HG02884 (cell line): Measurements from ENCODE around the gene R3HDML.

Experiments
- ATAC-seq: cut with Tn5 transposase; IDR thresholded peaks from one replicate; pipeline ENCODE4 v1.9.1; 2021; ENCODE audit warnings: mild to moderate bottlenecking, moderate library complexity; ENCODE audit not compliant: unreplicated experiment

R3HDML gene

DNA sequence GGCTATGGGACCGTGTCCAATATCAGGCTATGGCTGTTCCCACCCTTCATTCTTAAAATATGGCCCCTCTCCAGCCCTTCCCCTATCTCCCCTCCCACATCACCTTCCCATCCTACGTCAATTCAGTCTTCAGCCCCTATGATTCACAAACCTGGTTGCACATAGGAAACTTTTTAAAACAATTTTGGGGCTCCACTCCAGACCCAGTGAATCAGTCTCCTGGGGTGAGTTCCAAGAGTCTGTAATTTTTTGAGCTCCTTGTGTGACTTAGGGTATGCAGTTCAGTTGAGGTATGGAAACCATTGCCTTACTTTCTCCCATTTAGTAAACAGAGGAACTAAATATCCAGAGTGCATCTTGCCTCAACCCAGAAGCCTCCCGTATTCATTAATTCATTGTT lies 24.2 kb downstream of the R3HDML start:
- no peak for ATAC-seq

DNA sequence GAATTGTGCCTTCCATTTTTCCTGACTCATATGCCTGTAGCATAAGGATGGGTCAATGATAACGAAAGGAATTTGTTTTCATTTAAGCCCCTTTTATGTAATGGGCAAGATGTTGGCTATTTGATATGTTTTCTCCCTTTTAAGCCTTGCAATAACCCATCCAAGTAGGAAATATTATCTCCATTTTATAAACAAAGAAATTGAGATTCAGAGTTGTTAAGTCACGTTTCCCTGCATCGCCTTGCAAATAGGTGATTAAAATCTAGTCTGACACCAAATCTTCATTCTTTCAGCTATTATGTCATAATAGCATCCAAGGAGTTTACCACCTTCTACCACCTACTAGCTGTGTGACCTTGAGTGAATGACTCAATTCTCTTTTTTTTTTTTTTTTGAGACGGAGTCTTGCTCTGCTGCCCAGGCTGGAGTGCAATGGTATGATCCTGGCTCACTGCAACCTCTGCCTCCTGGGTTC lies 25.7 kb downstream of the R3HDML start:
- ATAC-seq, result no peak

DNA sequence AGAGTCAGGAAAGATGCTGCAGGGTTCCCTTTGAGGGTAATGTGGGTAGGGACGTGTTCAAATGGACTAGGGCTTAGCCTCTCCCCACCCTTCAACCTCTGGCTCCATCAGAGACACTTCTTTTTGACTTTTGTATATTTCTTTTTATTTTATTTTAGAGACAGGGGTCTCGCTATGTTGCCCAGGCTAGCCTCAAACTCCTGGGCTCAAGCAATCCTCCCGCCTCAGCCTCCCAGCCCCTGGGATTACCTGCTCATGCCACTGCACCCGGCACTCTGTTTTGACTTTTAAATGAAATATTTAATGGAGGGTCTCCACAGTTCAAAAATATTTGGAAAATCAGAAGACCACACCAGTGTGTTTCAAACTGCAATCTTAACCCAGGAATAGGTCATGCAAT lies 27.2 kb downstream of the R3HDML start:
- no peak for ATAC-seq

DNA sequence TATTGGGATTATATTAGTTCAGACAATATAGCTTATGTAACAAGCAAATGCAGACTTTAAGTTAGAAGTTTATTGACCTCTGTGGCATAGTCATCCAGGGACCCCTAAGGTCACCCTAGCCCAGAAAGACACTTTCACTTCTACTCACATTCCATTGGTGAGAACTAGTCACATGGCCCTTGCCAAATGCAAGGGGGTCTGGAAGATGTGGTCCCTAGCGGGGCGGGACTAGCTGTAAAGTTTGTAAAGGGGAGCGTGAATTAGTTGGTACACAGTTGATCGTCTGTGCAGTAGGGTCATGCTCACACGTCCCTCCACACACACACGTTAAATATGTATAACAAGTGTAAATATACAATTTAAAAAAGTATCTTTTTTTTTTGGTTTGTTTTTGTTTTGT lies 27.9 kb downstream of the R3HDML start:
- ATAC-seq, result no peak

DNA sequence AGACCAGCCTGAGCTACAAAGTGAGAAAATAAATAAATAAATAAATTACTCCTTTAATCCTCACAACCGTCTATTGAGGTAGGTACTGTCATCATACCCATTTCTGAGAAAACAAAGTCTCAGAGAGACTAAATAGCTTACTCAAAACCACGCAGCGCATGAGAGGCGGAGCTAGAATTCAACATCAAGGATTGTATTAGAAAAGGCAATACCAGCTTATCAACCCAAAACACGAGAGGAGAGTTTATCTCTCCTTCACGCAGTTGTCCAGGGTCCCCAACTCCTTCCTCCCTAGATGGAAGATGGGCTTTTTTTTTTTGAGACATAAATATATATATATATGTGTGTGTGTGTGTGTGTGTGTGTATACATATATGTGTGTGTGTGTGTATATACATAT lies 30.9 kb downstream of the R3HDML start:
- no peak for ATAC-seq

DNA sequence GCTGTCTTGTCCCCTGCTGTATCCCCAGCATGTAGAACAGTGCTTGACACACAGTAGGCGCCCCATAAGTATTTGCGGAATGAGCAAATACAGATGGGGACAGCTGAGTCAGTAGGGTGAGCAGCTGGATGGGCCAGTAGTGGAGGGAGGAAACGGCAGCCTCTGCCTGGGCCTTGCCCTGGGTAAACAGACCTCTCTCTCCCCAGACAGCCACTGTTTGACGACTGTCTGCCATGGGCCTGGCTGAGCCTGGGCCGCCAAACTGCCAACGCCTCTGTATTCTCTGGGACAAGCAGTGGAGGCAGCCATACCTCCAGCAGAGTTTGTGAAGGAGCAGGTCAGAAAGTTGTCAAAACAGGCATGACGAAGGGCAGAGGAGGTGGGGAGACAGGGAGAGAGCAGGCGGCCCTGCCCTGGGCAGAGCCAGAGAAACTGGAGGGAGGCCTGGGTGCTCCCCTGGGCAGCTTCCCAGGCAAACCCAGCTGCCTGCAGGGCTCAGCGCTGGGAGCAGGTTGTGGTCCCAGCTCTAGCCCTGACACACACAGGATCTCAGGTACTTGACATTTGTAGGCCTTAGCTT lies 33.9 kb downstream of the R3HDML start:
- ATAC-seq, result no peak

DNA sequence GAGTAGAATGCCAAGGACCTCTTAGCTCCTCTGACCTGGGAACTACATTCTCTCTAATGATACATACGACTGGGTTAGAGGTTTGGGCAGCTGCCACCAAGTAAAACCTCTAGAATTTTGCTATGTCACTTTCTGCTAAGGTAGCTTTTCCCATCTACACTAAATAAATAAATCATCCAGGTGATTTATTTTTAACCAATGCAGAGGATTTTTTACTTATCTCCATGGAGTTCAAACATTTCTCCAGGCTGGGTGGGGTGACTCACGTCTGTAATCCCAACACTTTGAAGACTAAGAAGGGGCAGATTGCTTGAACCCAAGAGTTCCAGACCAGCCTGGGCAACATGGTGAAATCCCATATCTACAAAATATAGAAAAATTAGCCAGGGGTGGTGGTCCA lies 45.8 kb downstream of the R3HDML start:
- ATAC-seq, result no peak

DNA sequence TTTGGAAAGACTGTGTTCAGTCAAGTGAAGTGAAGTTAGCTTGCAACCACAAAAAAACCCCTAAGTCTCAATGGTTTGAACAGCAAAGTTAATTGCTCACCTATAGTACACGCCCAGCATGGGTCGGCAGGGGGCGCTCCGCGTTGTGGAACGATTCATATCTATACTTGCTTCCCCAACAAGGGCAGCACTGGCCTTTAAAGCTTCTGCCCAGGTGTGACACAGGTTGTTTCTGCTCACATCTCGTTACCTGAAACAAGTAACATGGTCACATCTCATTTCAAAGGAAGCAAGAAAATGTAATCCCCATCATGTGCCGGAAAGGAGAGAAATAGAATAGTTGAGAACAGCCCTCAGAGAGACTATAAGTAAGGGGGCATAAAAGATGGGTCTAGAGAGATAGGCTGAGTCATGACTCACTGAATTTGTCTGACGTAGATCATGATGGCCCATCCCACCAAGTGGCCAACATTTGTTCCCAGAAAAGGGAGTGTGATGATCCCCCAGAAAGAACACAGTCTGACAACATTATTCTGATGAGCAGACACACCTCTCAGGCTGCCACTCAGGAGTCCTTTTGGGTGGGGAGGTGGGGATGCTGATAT lies 47.7 kb downstream of the R3HDML start:
- no peak for ATAC-seq

DNA sequence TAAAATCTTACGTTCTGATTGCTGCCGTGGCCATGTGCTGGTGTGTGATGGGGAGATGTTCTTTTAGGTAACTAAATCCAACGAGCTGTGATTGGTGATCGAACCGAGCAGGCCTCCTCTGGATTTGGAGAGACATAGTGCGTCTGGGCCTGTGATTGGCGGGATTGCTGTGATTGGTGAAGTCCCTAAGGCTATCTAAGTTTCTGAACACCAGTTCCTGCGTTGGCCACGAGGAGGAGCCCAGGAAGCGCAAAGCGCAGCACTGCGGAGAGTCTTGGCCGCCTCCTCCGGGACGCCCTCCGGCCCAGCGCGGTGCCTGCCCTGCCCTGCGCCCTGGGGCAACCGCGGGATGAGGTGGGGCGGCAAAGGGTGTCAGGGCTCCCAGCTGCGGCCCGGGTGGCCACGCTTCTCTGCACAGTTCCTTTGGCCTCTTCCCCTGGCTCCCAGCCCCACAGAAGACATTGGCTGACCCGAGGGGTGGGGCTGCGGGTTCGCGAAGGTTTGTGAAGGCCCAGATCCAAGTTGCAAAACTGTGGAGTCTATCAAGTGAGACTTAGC lies 51.7 kb downstream of the R3HDML start:
- ATAC-seq, result peak; percentile 63

DNA sequence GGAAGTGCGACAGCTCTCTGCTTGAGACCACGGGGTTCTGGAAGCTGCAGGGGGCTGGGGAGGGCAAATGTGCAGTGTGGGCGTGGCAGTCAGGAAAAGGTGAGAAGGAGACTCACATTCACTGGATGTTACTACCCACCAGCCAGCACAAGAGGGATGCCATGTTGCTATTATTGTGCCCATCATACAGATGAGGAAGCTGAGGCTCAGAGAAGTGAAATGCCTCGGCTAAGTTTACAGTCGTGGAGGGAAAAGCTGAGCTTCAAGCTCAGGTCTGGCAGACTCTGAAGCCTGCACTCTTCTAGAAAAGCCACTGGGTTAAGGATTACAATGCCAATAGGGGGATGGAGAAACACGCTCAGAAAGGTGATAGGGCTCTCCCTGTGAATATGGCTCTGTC lies 53.0 kb downstream of the R3HDML start:
- no peak for ATAC-seq

DNA sequence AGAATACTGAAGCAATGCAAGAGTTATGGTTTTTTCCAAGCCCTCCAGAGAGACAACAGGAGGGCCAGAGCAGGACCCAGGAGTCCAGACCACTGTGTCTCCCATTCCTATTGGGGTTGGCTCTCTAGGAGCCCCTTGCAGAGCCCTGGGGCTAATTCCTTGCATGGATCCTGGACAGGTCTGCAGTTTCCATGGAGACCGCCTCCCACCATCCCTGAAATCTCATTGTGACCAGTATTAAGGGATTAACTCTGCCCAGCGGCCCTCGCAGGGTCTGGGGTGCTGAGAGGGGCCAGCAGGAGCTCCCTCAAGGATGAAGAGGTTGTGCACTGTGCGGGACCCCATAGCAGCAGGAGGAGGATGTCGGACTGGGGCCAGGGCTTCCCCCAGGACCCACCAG lies 53.4 kb downstream of the R3HDML start:
- ATAC-seq, result no peak

DNA sequence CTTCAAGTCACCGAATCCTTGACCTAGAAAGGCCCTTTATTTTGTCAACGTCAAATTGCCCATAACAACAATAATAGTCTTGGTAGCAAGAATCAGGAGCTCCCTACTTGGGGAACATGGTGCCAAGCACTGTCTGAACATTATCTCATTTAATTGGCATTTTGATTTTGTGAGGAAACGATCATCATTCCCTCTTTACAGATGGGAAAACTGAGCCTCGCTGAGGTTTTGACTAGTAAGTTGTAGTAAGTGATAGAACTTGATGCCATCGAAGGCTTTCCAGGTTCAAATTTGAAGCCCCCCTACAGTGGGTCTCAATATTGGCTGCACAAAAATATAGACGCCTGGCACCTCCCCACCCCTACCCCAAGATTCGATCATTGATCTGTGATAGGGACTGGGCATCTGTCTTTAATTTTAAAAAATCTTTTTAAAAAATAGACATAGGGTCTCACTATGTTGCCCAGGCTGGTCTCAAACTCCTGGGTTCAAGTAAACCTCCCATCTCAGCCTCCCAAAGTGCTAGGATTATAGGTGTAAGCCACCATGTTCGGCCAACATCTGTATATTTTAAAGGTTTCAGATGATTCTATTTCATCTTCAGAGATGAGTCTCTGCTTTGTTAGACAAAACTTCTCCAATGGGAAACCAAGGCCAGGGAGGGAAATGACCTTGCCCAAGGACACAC lies 55.4 kb downstream of the R3HDML start:
- ATAC-seq, result no peak

DNA sequence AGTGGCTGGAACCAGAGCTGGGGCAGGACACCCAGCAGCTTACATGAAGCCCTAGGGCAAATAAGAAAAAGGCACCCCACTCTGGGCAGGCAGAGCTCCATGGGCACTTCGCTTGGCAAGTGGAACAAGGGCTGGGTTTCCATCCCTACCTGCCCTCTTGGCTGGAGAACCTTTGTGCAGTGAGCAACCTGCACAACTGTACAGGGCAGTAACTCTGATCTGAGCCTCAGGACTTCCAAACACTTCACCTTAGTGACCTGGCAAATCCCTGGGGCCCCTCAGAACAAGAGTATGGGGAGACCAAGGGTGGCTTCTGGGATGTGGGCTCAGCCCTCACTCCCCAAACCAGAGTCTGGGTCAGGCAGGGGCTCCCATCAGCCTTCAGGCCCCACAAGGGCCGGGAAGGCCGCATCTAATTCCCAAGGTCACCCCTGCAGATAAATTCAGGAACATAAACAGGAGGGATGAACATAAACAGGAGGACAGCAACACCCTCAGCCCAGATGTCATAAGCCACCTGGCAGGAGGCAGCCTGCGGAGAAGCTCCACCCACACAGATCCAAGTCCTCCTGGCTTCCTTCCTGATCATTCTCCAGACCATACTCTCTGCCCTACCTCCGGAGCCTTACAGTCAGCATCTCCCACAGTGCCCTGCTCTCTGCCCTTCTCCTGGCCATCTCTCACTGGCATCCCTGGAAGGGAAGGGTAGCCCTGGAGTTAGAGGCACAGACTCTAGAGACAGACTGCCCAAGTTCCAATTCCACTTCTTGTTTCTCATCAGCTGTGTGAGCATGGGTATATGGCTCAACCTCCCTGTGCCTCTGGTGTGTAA lies 56.1 kb downstream of the R3HDML start:
- no peak for ATAC-seq

DNA sequence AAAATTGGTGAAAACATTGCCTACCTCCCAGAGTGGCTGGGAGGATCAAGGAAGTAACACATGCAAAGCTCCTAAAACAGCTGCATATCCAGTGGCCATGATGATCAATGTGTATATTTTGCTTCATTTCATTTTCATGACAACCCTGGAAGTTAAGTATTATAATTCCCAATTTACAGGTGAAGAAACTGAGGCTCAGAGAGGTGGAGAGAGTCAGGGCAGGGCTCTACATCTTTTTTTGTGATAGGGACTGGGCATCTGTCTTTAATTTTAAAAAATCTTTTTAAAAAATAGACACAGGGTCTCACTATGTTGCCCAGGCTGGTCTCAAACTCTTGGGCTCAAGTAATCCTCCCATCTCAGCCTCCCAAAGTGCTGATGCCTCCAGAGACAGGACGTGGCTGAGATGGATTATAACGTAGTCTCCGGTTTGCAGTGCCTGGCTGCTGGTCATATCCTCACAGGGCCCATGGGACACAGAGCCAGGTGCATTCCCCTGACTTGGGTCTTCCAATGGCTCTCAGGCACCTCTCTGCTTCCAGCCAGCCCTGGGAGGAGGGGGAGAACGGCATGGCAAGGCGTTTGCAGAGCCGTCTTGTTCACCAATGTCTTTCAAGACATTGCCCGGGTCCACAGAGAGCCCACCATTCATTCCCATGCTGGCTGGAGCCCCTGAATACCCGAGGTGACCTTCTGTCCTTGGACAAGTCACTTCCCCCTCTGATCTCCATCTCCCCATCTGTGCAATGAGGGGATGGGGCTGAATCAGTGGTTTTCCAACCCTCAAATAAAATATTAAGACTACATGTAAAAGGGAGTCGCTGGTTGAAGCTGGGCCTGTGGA lies 57.0 kb downstream of the R3HDML start:
- ATAC-seq, result no peak

DNA sequence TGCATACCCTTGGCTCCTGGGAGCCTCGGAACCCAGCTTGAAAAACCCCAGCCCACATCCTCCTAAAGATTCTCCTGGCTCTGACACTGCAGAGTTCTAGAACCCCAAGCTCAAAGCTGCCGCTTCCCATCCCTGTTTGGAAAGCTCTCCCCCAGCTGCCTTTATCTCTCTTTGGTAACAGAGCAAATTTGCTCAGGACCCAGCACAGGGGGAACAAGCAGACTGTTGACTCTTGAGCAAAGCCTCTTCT lies 57.5 kb downstream of the R3HDML start:
- no peak for ATAC-seq

DNA sequence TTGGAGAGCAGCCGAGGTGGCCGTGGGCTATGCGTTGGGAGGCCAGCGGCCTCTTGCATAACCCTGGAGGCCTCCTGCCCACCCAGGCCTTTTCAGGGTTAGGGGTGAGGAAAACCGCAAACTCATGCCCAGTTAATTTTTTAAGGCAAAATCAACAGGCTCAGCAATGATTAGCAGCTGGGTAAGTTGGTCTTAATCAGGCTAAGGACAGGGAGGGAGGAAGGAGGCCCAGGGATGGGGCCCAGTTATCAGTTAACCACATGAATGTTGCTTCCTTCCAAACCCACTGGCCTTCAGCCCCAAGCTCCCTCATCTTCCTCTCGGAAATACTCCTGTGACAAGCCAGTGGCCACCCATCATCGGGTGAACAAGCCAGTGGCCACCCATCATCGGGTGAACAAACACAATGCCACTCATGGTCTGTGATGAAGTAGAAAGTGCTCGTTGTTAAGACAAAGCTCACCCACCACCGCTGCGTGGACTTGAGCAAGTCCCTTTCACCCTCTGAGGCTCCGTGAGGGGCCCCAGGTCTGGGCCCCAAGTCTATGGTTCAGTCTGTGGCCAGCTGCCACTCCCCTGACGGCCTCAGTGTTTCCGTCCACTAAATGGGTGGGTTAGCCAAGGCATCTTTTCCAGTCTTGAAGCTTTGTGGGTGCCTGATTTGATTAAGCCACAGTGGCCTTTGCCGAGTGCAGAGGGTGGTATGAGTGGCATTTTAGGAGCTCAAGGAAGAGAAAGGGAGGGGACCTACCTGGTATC lies 58.0 kb downstream of the R3HDML start:
- no peak for ATAC-seq

DNA sequence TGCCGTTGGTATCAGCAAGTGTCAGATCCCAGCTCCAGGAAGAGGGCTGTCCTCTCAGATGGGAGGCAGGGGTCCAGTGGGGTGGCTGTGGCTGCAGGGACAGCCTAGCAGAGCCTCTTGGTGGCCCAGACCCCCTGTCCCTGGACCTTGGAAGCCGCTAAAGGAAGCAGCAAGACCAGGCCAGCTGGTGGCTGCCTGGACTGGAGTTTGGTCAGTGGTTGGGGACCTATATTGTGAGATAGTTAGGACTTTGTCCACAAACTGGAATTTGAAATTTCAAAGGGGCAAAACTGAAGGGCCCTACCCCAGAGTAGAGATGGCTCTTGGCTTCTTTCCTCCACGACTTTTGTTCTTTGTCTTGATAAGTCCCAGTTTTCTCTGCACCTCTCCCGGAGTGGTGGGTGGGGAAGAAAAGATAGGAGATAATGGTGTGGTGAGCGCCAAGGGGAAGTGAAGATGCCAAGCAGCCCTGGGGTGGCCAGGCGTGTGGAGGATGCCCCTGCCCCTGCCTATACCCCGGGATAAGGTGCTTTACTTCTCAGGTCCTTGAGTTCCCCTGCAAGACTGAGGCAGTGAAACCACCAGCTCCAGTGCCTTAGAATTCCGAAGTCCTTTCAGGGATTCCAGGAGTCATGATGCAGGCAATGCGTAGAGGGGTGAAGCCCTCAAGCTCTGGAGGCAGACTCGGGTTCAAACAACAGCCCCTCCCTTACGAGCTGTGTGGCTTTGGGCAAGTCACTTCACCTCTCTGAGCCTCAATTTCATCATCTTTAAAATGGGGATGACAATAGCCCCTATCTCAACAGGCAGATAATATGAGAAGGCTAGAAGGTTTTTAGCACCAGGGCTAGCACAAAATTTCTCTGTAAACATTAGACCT lies 58.9 kb downstream of the R3HDML start:
- no peak for ATAC-seq

DNA sequence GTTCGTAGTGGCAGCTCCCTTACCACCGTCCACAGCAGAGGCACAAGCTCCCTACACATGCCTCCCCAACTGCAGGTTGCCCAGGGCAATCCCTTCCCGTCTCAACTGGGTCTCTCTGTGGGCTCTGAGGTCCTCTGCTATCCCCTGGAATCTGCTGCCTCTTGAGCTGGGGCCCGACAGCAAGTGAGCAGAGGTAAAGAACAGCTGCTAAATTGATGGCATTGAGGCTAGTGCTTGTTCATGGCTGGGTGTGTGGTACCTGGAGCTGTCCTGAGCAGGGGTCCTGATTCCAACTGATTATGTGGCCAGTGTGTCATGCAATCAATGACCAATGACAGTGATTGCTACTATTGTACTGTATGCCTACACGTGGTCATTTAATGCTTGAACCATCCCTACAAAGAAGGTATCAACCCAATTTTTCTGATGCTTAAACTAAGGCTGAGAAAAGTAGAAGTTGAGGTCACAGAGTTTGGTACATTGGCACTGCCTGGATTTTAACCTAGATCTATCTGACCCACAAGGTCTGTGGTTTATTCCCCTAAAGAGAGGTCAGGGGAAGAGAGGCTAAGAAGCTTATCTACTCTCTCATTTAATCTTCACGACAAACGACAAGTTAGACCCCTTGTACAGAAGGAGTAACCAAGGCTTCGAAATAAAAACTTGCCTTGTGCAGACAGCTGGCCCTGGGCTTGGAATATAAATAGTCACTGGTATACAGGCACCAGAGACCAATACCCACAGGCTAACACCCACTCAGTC lies 59.7 kb downstream of the R3HDML start:
- no peak for ATAC-seq
